ENCODE results near the gene BCL2A1.

Gene BCL2A1

GRCh38 chr15:80007532-80007931 lies 36.5 kb upstream of the BCL2A1 start:
- DNase-seq, result no peak
- Histone ChIP-seq H2BK5ac (ENCODE audit: low read depth, low read length, poor library complexity) (no peak overlapping the region), H4K91ac (ENCODE audit: low read depth, low read length) (no peak overlapping the region), H2BK12ac (ENCODE audit: low read length) (no peak overlapping the region), H3K79me1 (ENCODE audit: low read length) (peaks cover 5% of the 10 kb centered on the region), H3K14ac (ENCODE audit: low read length) (no peak overlapping the region), H2BK120ac (ENCODE audit: insufficient read depth, low read length, poor library complexity) (no peak overlapping the region), H3K23ac (ENCODE audit: low read length) (no peak overlapping the region), H3K4me2 (ENCODE audit: low read length) (no peak overlapping the region), H4K12ac (ENCODE audit: low read depth, low read length) (no peak overlapping the region), H3K9ac (ENCODE audit: low read length) (no peak overlapping the region), H2AFZ (ENCODE audit: insufficient read depth, low read length, poor library complexity) (no peak overlapping the region), H3K79me2 (ENCODE audit: control insufficient read depth, insufficient read depth, low read length, poor library complexity) (no peaks in the 10 kb centered on the region), H3K27ac (ENCODE audit: low read depth, low read length) (no peak overlapping the region), H3K36me3 (ENCODE audit: control insufficient read depth in 1 of 2, insufficient read depth in 2 of 2, low read length in 2 of 2) (no peaks in the 10 kb centered on the region), H3K4me3 (ENCODE audit: low read depth, low read length) (no peak overlapping the region), H2AK5ac (ENCODE audit: low read length) (no peak overlapping the region), H3K27me3 (ENCODE audit: insufficient read depth, low read length) (no peaks in the 10 kb centered on the region), H4K8ac (ENCODE audit: low read depth, low read length) (no peak overlapping the region), H3K9me3 (ENCODE audit: insufficient read depth, low read depth, low read length) (no peaks in the 10 kb centered on the region), H3K18ac (ENCODE audit: low read length) (no peak overlapping the region), H3K4ac (ENCODE audit: low read depth, low read length) (no peak overlapping the region), H3K4me1 (ENCODE audit: control insufficient read depth in 1 of 2, insufficient read depth in 2 of 2, low read length in 2 of 2) (no peaks in the 10 kb centered on the region)
- no CpG with 5 or more reads among the region's 5 CpGs for WGBS (ENCODE audit: extremely low coverage, insufficient coverage, insufficient read length)

- WGBS (ENCODE audit: extremely low coverage, insufficient coverage, insufficient read length), result no CpG with 5 or more reads among the region's 5 CpGs
- no peak overlapping the region for H2AK5ac ChIP-seq (ENCODE audit: low read length)
- H2BK120ac ChIP-seq (ENCODE audit: insufficient read depth, low read length, poor library complexity), result no peak overlapping the region
- H2AFZ ChIP-seq (ENCODE audit: insufficient read depth, low read length, poor library complexity), result no peak overlapping the region
- H2BK12ac ChIP-seq (ENCODE audit: low read length), result no peak overlapping the region
- no peak for DNase-seq
- no peaks in the 10 kb centered on the region for H3K79me2 ChIP-seq (ENCODE audit: control insufficient read depth, insufficient read depth, low read length, poor library complexity)
- H3K9ac ChIP-seq (ENCODE audit: low read length), result no peak overlapping the region
- no peak overlapping the region for H2BK5ac ChIP-seq (ENCODE audit: low read depth, low read length, poor library complexity)
- H3K4me3 ChIP-seq (ENCODE audit: low read depth, low read length), result no peak overlapping the region
- H3K9me3 ChIP-seq (ENCODE audit: insufficient read depth, low read depth, low read length), result no peaks in the 10 kb centered on the region
- H3K18ac ChIP-seq (ENCODE audit: low read length), result no peak overlapping the region
- no peaks in the 10 kb centered on the region for H3K36me3 ChIP-seq (ENCODE audit: control insufficient read depth in 1 of 2, insufficient read depth in 2 of 2, low read length in 2 of 2)
- H3K14ac ChIP-seq (ENCODE audit: low read length), result no peak overlapping the region
- H3K79me1 ChIP-seq (ENCODE audit: low read length), result peaks cover 5% of the 10 kb centered on the region
- no peak overlapping the region for H3K23ac ChIP-seq (ENCODE audit: low read length)
- H4K12ac ChIP-seq (ENCODE audit: low read depth, low read length), result no peak overlapping the region
- H3K4me2 ChIP-seq (ENCODE audit: low read length), result no peak overlapping the region
- no peak overlapping the region for H4K8ac ChIP-seq (ENCODE audit: low read depth, low read length)
- no peak overlapping the region for H3K4ac ChIP-seq (ENCODE audit: low read depth, low read length)
- H3K27ac ChIP-seq (ENCODE audit: low read depth, low read length), result no peak overlapping the region
- H3K4me1 ChIP-seq (ENCODE audit: control insufficient read depth in 1 of 2, insufficient read depth in 2 of 2, low read length in 2 of 2), result no peaks in the 10 kb centered on the region
- no peak overlapping the region for H4K91ac ChIP-seq (ENCODE audit: low read depth, low read length)
- H3K27me3 ChIP-seq (ENCODE audit: insufficient read depth, low read length), result no peaks in the 10 kb centered on the region
Measured at GRCh38 chr15:80006946-80007345, 36.0 kb upstream of the BCL2A1 start.

- H3K79me1 ChIP-seq (ENCODE audit: low read length), result peaks cover 5% of the 10 kb centered on the region
- no peak overlapping the region for H3K4ac ChIP-seq (ENCODE audit: low read depth, low read length)
- peak overlapping the region; percentile 15 for H2BK120ac ChIP-seq (ENCODE audit: insufficient read depth, low read length, poor library complexity)
- peak overlapping the region; percentile 32 for H4K8ac ChIP-seq (ENCODE audit: low read depth, low read length)
- H3K4me2 ChIP-seq (ENCODE audit: low read length), result no peak overlapping the region
- DNase-seq, result no peak
- no peaks in the 10 kb centered on the region for H3K9me3 ChIP-seq (ENCODE audit: insufficient read depth, low read depth, low read length)
- H3K9ac ChIP-seq (ENCODE audit: low read length), result no peak overlapping the region
- H2BK12ac ChIP-seq (ENCODE audit: low read length), result no peak overlapping the region
- H2AFZ ChIP-seq (ENCODE audit: insufficient read depth, low read length, poor library complexity), result no peak overlapping the region
- H3K4me1 ChIP-seq (ENCODE audit: control insufficient read depth in 1 of 2, insufficient read depth in 2 of 2, low read length in 2 of 2), result no peaks in the 10 kb centered on the region
- H3K18ac ChIP-seq (ENCODE audit: low read length), result no peak overlapping the region
- no CpG with 5 or more reads among the region's 6 CpGs for WGBS (ENCODE audit: extremely low coverage, insufficient coverage, insufficient read length)
- H3K36me3 ChIP-seq (ENCODE audit: control insufficient read depth in 1 of 2, insufficient read depth in 2 of 2, low read length in 2 of 2), result no peaks in the 10 kb centered on the region
- no peak overlapping the region for H3K23ac ChIP-seq (ENCODE audit: low read length)
- no peak overlapping the region for H4K12ac ChIP-seq (ENCODE audit: low read depth, low read length)
- H3K79me2 ChIP-seq (ENCODE audit: control insufficient read depth, insufficient read depth, low read length, poor library complexity), result no peaks in the 10 kb centered on the region
- H3K27me3 ChIP-seq (ENCODE audit: insufficient read depth, low read length), result no peaks in the 10 kb centered on the region
- H2AK5ac ChIP-seq (ENCODE audit: low read length), result no peak overlapping the region
- H3K4me3 ChIP-seq (ENCODE audit: low read depth, low read length), result no peak overlapping the region
- no peak overlapping the region for H3K27ac ChIP-seq (ENCODE audit: low read depth, low read length)
- peak overlapping the region; percentile 27 for H2BK5ac ChIP-seq (ENCODE audit: low read depth, low read length, poor library complexity)
- H4K91ac ChIP-seq (ENCODE audit: low read depth, low read length), result peak overlapping the region; percentile 43
- H3K14ac ChIP-seq (ENCODE audit: low read length), result no peak overlapping the region
Measured at GRCh38 chr15:80003934-80004472, 33.0 kb upstream of the BCL2A1 start.

- Histone ChIP-seq H3K14ac (ENCODE audit: low read length) (peak overlapping the region; percentile 2), H3K27me3 (ENCODE audit: insufficient read depth, low read length) (no peaks in the 10 kb centered on the region), H3K4me2 (ENCODE audit: low read length) (no peak overlapping the region), H4K8ac (ENCODE audit: low read depth, low read length) (no peak overlapping the region), H3K79me1 (ENCODE audit: low read length) (peaks cover 5% of the 10 kb centered on the region), H3K18ac (ENCODE audit: low read length) (no peak overlapping the region), H4K91ac (ENCODE audit: low read depth, low read length) (peak overlapping the region; percentile 59), H3K27ac (ENCODE audit: low read depth, low read length) (no peak overlapping the region), H3K9me3 (ENCODE audit: insufficient read depth, low read depth, low read length) (no peaks in the 10 kb centered on the region), H3K4ac (ENCODE audit: low read depth, low read length) (no peak overlapping the region), H3K36me3 (ENCODE audit: control insufficient read depth in 1 of 2, insufficient read depth in 2 of 2, low read length in 2 of 2) (no peaks in the 10 kb centered on the region), H2AK5ac (ENCODE audit: low read length) (no peak overlapping the region), H2AFZ (ENCODE audit: insufficient read depth, low read length, poor library complexity) (no peak overlapping the region), H3K79me2 (ENCODE audit: control insufficient read depth, insufficient read depth, low read length, poor library complexity) (no peaks in the 10 kb centered on the region), H3K23ac (ENCODE audit: low read length) (no peak overlapping the region), H3K4me1 (ENCODE audit: control insufficient read depth in 1 of 2, insufficient read depth in 2 of 2, low read length in 2 of 2) (no peaks in the 10 kb centered on the region), H3K9ac (ENCODE audit: low read length) (no peak overlapping the region), H2BK5ac (ENCODE audit: low read depth, low read length, poor library complexity) (peak overlapping the region; percentile 4), H4K12ac (ENCODE audit: low read depth, low read length) (no peak overlapping the region), H2BK120ac (ENCODE audit: insufficient read depth, low read length, poor library complexity) (no peak overlapping the region), H3K4me3 (ENCODE audit: low read depth, low read length) (no peak overlapping the region), H2BK12ac (ENCODE audit: low read length) (peak overlapping the region; percentile 5)
- no peak for DNase-seq
- no CpG with 5 or more reads among the region's 12 CpGs for WGBS (ENCODE audit: extremely low coverage, insufficient coverage, insufficient read length)
Measured at GRCh38 chr15:80003171-80003570, 32.2 kb upstream of the BCL2A1 start.

All from trophoblast cell (in vitro differentiated cells and primary cell).